COR-L47 (cell line): Measurements from ENCODE around the gene PRR23B.

Source experiments
- DNase-seq: peaks from one replicate; lab custom pipeline; 2025; lab: John Stamatoyannopoulos, UW

PRR23B gene

GRCh38 chr3:138974462-138974861 lies 46.3 kb downstream of the PRR23B start:
- DNase-seq = no peak

- no peak for DNase-seq
Measured at GRCh38 chr3:138972941-138973340, 47.8 kb downstream of the PRR23B start.

- DNase-seq = no peak
Measured at GRCh38 chr3:138971766-138972320, 48.9 kb downstream of the PRR23B start.
